ENCODE results near the gene FAM228A.

FAM228A gene

DNA sequence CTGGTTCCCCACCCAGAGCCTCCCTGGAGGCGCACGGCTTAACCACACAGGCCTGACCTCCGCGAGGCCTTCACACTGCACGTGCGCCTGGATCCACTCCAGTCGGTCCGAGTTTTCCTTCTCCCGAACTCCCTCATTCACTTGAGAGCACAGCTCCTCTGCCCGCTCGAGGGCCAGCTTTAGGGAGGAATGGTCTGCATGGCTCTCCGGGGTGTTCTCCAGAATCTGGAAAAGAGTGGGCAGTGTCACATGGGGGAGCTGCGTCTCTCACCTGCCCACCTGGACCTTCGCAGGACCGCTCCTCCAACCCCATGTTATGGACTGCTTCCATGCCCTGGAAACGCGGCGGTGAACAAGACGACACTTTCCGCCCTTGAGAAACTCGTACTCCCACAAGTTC is 35.9 kb downstream of the FAM228A start:
- no peak overlapping the region for H3K4me3 ChIP-seq (ENCODE audit: low read depth, low read length)
- DNase-seq (ENCODE audit: low read depth), result no peak
- TF ChIP-seq, protein P1, sequence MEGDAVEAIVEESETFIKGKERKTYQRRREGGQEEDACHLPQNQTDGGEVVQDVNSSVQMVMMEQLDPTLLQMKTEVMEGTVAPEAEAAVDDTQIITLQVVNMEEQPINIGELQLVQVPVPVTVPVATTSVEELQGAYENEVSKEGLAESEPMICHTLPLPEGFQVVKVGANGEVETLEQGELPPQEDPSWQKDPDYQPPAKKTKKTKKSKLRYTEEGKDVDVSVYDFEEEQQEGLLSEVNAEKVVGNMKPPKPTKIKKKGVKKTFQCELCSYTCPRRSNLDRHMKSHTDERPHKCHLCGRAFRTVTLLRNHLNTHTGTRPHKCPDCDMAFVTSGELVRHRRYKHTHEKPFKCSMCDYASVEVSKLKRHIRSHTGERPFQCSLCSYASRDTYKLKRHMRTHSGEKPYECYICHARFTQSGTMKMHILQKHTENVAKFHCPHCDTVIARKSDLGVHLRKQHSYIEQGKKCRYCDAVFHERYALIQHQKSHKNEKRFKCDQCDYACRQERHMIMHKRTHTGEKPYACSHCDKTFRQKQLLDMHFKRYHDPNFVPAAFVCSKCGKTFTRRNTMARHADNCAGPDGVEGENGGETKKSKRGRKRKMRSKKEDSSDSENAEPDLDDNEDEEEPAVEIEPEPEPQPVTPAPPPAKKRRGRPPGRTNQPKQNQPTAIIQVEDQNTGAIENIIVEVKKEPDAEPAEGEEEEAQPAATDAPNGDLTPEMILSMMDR (IDR thresholded peaks at IDR 0.05; ENCODE audit: low read depth, low read length, missing control alignments), result no peak
- in situ Hi-C loops (cut with HindIII; ENCODE audit: low sequenced_read_pairs), result no loop called here

DNA sequence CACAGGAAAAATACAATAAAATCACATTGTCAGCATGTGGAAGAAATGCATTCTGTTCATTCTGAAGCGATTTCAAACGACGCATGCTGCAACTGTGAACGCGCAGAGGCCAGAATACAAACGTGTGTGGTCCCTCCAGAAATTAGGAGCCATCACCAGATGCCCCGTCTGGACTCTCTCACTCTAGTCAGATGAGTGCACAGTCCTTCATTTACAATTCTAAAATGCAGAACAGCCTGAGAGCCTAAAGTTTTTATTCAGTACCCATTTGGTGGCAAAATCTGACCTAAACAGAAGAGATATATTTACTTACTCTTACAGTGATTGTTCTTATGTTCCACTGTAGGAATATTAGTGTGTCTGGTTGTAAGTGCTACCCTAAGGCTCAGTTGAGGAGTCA is 36.6 kb downstream of the FAM228A start:
- TF ChIP-seq, protein P1 (IDR thresholded peaks at IDR 0.05; ENCODE audit: low read depth, low read length, missing control alignments), result no peak
- no peak for DNase-seq (ENCODE audit: low read depth)
- no peak overlapping the region for H3K4me3 ChIP-seq (ENCODE audit: low read depth, low read length)
- in situ Hi-C loops (cut with HindIII; ENCODE audit: low sequenced_read_pairs), result no loop called here

DNA sequence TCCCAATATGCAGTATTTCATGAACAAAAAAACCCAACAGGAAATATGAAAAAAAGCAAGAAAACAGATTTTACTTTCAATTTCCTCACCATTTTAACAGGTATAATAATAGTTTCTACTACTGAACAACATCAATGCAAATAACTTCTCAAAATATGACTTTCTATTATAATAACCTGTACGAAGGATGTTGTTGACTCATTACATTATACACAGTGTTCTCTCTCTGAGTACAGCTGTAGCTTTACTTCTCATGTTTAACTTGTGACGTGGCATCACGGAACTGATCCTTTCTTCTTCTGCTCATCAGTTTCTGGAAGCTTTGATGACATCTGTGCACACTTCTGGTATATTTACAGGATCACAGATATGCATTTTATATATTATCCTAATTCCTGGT is 40.0 kb downstream of the FAM228A start:
- TF ChIP-seq, protein P1 (IDR thresholded peaks at IDR 0.05; ENCODE audit: low read depth, low read length, missing control alignments), result no peak
- no peak overlapping the region for H3K4me3 ChIP-seq (ENCODE audit: low read depth, low read length)
- DNase-seq (ENCODE audit: low read depth), result no peak
- in situ Hi-C loops (cut with HindIII; ENCODE audit: low sequenced_read_pairs), result no loop called here

DNA sequence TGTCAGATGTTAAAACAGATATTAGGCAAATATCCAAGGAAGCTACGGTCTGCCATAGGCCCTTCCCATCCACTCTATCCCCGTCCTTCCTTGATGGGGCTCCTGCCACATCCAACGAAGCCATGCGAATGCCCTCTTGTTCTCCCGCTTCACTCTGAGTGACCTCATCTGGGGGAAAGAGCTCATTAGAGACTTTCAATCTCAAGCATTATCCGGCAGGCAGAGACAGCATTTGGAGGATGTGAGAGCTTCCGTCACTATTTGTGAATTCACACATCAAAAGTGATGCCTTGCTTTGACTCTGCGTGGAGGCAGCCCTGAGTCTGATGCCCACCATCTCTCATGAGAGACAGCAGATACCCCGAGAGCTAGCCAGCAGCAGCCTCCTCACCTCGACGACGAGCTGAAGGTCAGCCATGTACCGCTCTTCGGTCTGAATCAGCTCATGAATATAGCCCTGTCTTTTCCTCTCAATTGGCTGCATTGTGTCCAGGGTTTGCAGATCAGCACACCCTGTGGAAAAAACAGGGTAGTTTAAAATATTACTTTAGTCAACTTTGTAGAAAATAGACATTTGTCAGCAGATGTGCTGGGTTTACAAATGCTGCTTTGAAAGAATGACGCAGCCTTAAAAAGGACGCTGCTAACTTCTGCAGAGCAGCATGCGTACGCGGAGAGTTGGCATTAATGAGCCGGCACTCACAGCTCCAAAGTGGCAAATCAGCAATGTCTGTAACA is 45.9 kb downstream of the FAM228A start:
- in situ Hi-C loops (cut with HindIII; ENCODE audit: low sequenced_read_pairs), result no loop called here
- no peak overlapping the region for H3K4me3 ChIP-seq (ENCODE audit: low read depth, low read length)
- TF ChIP-seq, protein P1 (IDR thresholded peaks at IDR 0.05; ENCODE audit: low read depth, low read length, missing control alignments), result no peak
- DNase-seq (ENCODE audit: low read depth), result no peak

DNA sequence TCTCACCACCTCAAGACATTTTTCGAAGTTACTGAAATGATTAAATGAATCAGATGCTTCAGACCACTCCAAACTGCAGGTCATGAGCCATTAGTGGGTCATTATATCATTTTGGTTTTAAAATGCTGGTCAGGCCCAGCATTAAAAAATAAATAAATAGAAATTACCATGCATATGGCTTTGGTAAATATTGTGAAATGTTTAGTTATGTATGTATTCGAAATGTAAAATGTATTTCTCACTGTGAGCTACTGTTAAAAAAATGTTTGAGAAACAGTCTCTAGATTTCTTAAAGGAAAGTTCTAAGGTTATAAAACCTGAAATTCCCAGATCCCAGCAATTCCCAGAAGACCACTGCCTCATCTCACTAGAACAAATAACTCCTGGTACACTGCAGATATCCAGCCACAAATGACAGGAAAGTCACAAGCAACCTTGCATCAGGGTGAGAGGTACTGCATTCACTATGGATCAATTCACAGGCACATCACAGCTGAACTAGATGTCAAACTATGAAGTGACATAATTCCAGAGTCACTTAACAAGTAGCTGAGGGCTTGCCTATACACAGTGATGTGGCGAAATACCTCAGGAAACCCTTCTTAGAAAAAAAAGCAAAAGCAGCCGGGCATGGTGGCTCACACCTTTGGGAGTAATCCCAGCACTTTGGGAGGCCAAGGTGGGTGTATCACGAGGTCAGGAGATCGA is 46.6 kb downstream of the FAM228A start:
- H3K4me3 ChIP-seq (ENCODE audit: low read depth, low read length), result no peak overlapping the region
- no peak for DNase-seq (ENCODE audit: low read depth)
- in situ Hi-C loops (cut with HindIII; ENCODE audit: low sequenced_read_pairs), result no loop called here
- TF ChIP-seq, protein P1 (IDR thresholded peaks at IDR 0.05; ENCODE audit: low read depth, low read length, missing control alignments), result no peak

DNA sequence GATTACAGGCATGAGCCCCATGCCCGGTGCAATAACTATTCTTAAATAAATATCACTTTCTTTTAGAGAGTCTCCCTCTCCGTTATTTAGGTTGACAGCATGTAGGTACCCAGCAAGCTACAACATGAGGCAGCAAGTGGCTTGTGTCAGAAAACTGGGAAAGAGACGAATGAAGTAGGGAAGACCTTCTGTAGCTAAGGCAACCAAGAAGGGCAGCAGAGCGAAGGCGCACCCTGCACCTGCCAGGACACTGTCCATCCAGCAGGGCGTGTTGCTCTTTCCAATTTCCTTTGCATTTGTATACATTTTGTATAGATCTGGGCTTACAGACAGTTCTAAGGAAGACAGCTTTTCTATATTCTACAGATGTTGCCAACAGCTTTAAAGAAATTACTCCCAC is 48.1 kb downstream of the FAM228A start:
- in situ Hi-C loops (cut with HindIII; ENCODE audit: low sequenced_read_pairs), result no loop called here
- TF ChIP-seq, protein P1 (IDR thresholded peaks at IDR 0.05; ENCODE audit: low read depth, low read length, missing control alignments), result no peak
- H3K4me3 ChIP-seq (ENCODE audit: low read depth, low read length), result no peak overlapping the region
- no peak for DNase-seq (ENCODE audit: low read depth)

All from astrocyte of the cerebellum (primary cell).